ENCODE results near the gene ASIC2.

DNA sequence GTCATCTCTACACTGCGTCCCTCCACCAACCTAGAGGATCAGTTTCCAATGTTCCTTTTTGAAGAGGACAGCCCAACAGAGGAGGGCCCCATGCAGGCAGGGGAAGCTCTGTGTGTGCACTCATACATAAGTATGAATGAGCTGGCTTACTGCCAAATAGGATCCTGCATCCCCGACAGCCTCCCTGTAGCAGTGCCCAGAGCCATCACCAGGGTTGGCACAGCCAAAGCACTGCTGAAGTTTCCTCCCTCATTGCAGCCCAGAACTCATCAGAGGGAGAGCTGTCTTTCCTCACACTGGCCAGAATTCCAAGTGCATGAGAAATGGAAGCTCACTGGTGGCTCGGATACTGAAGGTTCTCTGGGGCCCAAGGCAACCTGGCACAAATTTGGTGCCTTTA, 114.4 kb downstream of the ASIC2 start:
- TF ChIP-seq POLR2A (IDR thresholded peaks at IDR 0.05; ENCODE audit: low read length): no peak
- TF ChIP-seq GATA1 (IDR thresholded peaks at IDR 0.05; ENCODE audit: low read depth, low read length): no peak

Measured in erythroblast (primary cell).